ENCODE results near the gene GPRC5D. TPM values are rescaled to one million over a fixed set of nuclear protein-coding genes. Genes with fewer than 3 reads are reported as not detected.

Gene GPRC5D
- 0.12 TPM in 1 of 2 replicates, not detected in the other for total RNA-seq (ENCODE audit: low replicate concordance)

DNA sequence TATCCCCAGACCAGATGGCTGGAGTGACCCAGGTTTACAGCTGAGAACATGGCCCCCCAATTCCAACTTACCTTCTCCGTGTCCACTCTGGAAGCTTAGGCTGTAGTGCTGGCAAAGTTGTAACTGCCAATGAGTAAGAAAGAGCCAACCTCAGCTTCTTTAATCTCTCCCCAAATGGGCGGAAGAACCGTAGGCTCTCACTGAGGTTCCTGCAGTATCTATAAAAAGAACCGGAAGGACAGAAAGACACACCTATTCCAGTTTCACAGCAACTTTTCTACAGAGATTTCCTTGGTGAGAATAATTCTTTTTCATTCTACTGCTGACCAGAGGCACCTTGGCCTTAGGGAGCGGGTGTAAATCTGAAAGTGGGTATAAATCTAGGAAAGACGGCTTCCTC is at the start of gene GPRC5D:
TSS of gene GPRC5D (minus strand) at position 135 of the 400 bp plus-strand sequence. CDS start 1,786 bp downstream, outside the sequence.

DNA sequence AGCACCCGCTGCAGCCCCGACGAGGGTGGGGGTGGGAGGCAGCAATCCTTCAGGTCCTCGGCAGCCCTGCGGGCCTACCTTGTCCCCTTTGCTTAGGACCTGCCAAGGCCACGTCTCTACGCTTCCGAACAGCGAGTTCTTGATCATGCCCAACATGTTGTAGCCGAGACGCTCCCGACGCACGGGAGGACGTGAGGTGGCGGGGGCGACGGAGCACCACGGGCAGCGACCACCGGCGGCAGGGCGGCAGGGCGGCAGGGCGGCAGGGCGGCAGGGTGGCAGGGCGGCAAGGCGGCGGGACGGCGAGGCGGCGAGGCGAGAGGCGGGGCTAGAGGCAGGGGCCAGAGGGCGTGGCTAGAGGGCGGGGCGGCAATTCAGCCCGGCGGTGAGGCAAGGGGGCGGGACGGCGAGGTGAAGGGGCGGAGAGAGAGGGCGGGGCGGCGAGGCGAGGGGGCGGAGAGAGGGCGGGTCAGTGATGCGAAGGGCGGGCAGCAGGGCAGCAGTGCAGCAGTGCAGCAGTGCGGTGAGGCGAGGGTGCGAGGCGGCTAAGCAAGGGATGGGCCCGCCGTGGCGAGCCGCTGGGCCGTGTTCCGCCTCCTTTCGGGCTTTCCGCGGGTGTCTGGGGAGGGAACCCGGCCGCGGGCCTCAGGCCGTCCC is 48.1 kb upstream of the GPRC5D start, which contains the start of gene HEBP1:
TSS of gene HEBP1 (minus strand) at position 307 of the 657 bp plus-strand sequence. CDS start at position 156, 151 bp downstream.

DNA sequence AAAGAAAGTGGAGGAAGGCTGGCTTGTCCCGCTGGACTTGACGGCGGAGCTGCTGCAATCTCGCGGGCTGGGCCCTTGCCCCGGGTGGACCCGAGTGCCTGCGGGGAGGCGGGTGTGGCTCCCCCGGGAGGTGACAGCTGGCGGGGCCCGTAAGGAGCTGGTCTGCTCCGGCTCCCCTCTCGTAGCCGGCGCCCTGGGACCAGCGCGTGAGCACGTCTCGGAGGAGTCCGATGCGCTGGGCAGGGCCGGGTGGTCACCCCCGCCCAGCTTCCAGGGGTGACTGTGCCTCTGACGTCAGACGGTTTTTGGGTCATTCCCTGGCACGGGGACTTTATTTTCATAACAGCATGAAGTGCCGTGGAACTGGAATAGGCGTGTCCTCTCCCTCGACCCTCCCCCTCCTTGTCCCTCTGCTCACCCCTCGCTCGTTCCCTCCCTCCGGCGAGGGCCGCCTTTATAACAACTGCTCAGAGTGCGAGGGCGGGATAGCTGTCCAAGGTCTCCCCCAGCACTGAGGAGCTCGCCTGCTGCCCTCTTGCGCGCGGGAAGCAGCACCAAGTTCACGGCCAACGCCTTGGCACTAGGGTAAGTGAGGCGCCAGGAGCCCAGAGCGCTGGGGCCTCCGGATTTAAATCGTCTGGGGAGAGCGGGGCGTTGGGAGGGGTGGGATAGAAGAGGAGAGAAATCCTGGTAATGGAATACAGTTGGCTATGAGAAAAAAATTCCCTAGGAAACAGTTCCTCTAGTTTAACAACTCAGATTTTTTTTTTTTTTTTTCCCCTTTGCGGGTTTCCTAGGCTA is 60.7 kb downstream of the GPRC5D start, which contains the start of gene GPRC5A:
TSS of gene GPRC5A (plus strand) at position 483 of the 801 bp plus-strand sequence. CDS start 16,688 bp downstream, outside the sequence.

Other genes starting within 250 kb of the GPRC5D start
- gene CDKN1B, start 234.8 kb downstream of the GPRC5D start, total RNA-seq (ENCODE audit: low replicate concordance), result 16.1 and 39.6 TPM in 2 replicates
- 1.3 and 5.9 TPM in 2 replicates for gene APOLD1, start 166.5 kb downstream of the GPRC5D start, total RNA-seq (ENCODE audit: low replicate concordance)
- 38.3 and 55.2 TPM in 2 replicates for gene DDX47, start 138.8 kb downstream of the GPRC5D start, total RNA-seq (ENCODE audit: low replicate concordance)
- gene GPRC5A, start 60.6 kb downstream of the GPRC5D start, total RNA-seq (ENCODE audit: low replicate concordance), result 0.82 and 11.6 TPM in 2 replicates
- 11.1 and 12.9 TPM in 2 replicates for gene HEBP1, start 48.1 kb upstream of the GPRC5D start, total RNA-seq (ENCODE audit: low replicate concordance)
- 4.7 and 9.0 TPM in 2 replicates for gene FAM234B, start 92.2 kb upstream of the GPRC5D start, total RNA-seq (ENCODE audit: low replicate concordance)
- gene GSG1, start 151.5 kb upstream of the GPRC5D start, total RNA-seq (ENCODE audit: low replicate concordance), result 0.23 and 1.2 TPM in 2 replicates
- 45.9 and 201 TPM in 2 replicates for gene EMP1, start 244.6 kb upstream of the GPRC5D start, total RNA-seq (ENCODE audit: low replicate concordance)

All from smooth muscle cell of the coronary artery (primary cell).